Measurements from ENCODE around the gene SULT1C3. TPM values are rescaled to one million over a fixed set of nuclear protein-coding genes. Genes with fewer than 3 reads are reported as not detected.
A peak's percentile ranks its signal among the peaks of the same experiment; 100 is the strongest.

Gene SULT1C3
- total RNA-seq, result not detected in 2 replicates
- long read RNA-seq, result 0 reads

GRCh38 chr2:108239786-108240185, at the start of gene SULT1C3:
TSS of gene SULT1C3 (plus strand) at chr2:108239968. CDS start at chr2:108247195, 7,227 bp downstream.
- no peaks in the 10 kb centered on the region for H3K4me1 Mint-ChIP-seq (ENCODE audit: low read depth)
- H3K9me3 Mint-ChIP-seq (ENCODE audit: low read depth), result peaks cover 20% of the 10 kb centered on the region
- no peak within 1 kb of the TSS for H3K4me3 Mint-ChIP-seq (ENCODE audit: low read depth)
- no peak for TF ChIP-seq CTCF (IDR thresholded peaks at IDR 0.05; ENCODE audit: unreplicated experiment)
- H3K27ac Mint-ChIP-seq, result no peak within 1 kb of the TSS
- peaks cover 32% of the 10 kb centered on the region for H3K36me3 Mint-ChIP-seq (ENCODE audit: insufficient read depth)
- no peak for DNase-seq (ENCODE audit: low spot score, unreplicated experiment)
- no peaks in the 10 kb centered on the region for H3K27me3 Mint-ChIP-seq

- Mint-ChIP-seq H3K4me1 (ENCODE audit: low read depth) (peaks cover 5% of the 10 kb centered on the region), H3K9me3 (ENCODE audit: low read depth) (peaks cover 7% of the 10 kb centered on the region), H3K27ac (no peak overlapping the region), H3K36me3 (ENCODE audit: insufficient read depth) (peaks cover 8% of the 10 kb centered on the region), H3K4me3 (ENCODE audit: low read depth) (no peak overlapping the region), H3K27me3 (no peaks in the 10 kb centered on the region)
- TF ChIP-seq CTCF (IDR thresholded peaks at IDR 0.05; ENCODE audit: unreplicated experiment), result no peak
- no peak for DNase-seq (ENCODE audit: low spot score, unreplicated experiment)
Measured at GRCh38 chr2:108193251-108193650, 46.5 kb upstream of the SULT1C3 start.

- peaks cover 4% of the 10 kb centered on the region for H3K4me1 Mint-ChIP-seq (ENCODE audit: low read depth)
- DNase-seq (ENCODE audit: low spot score, unreplicated experiment), result no peak
- H3K36me3 Mint-ChIP-seq (ENCODE audit: insufficient read depth), result peaks cover 8% of the 10 kb centered on the region
- H3K27me3 Mint-ChIP-seq, result no peaks in the 10 kb centered on the region
- H3K27ac Mint-ChIP-seq, result no peak overlapping the region
- peaks cover 7% of the 10 kb centered on the region for H3K9me3 Mint-ChIP-seq (ENCODE audit: low read depth)
- no peak overlapping the region for H3K4me3 Mint-ChIP-seq (ENCODE audit: low read depth)
- TF ChIP-seq CTCF (IDR thresholded peaks at IDR 0.05; ENCODE audit: unreplicated experiment), result peak; percentile 61
Measured at GRCh38 chr2:108194409-108195132, 45.2 kb upstream of the SULT1C3 start.

GRCh38 chr2:108195133-108195439, 44.7 kb upstream of the SULT1C3 start:
- no peak for TF ChIP-seq CTCF (IDR thresholded peaks at IDR 0.05; ENCODE audit: unreplicated experiment)
- H3K4me3 Mint-ChIP-seq (ENCODE audit: low read depth), result no peak overlapping the region
- H3K36me3 Mint-ChIP-seq (ENCODE audit: insufficient read depth), result peaks cover 9% of the 10 kb centered on the region
- no peak for DNase-seq (ENCODE audit: low spot score, unreplicated experiment)
- H3K27me3 Mint-ChIP-seq, result no peaks in the 10 kb centered on the region
- peaks cover 8% of the 10 kb centered on the region for H3K9me3 Mint-ChIP-seq (ENCODE audit: low read depth)
- peaks cover 3% of the 10 kb centered on the region for H3K4me1 Mint-ChIP-seq (ENCODE audit: low read depth)
- no peak overlapping the region for H3K27ac Mint-ChIP-seq

GRCh38 chr2:108199726-108200125, 40.0 kb upstream of the SULT1C3 start:
- Mint-ChIP-seq H3K4me3 (ENCODE audit: low read depth) (no peak overlapping the region), H3K9me3 (ENCODE audit: low read depth) (peaks cover 24% of the 10 kb centered on the region), H3K27me3 (no peaks in the 10 kb centered on the region), H3K36me3 (ENCODE audit: insufficient read depth) (peaks cover 22% of the 10 kb centered on the region), H3K4me1 (ENCODE audit: low read depth) (peaks cover 2% of the 10 kb centered on the region), H3K27ac (no peak overlapping the region)
- TF ChIP-seq CTCF (IDR thresholded peaks at IDR 0.05; ENCODE audit: unreplicated experiment), result no peak
- no peak for DNase-seq (ENCODE audit: low spot score, unreplicated experiment)

All from progenitor cell of endocrine pancreas (in vitro differentiated cells).